GM06990 (cell line): Measurements from ENCODE around the gene RIPOR3.

Experiments used
- DNase-seq: peaks from one replicate; pipeline ENCODE4 v3.0.0-alpha.2; 2011; ENCODE audit not compliant: insufficient read length; ENCODE audit errors: extremely low read depth
- H3K27me3 ChIP-seq: replicated peaks from 2 replicates; pipeline ENCODE4 v1.6.0; 2011; ENCODE audit warnings: low read length; ENCODE audit not compliant: control insufficient read depth, insufficient read depth
- H3K36me3 ChIP-seq: 2 replicates; pipeline ENCODE4 v1.5.1; 2011; ENCODE audit warnings: low read length; ENCODE audit not compliant: control insufficient read depth, insufficient read depth
- H3K4me3 ChIP-seq: replicated peaks from 2 replicates; pipeline ENCODE4 v1.5.1; 2011; ENCODE audit warnings: low read depth, mild to moderate bottlenecking, control low read depth, low read length
- CTCF ChIP-seq: IDR thresholded peaks from 2 replicates; pipeline ENCODE4 v1.5.1; 2011; ENCODE audit warnings: low read length, control low read depth, mild to moderate bottlenecking, inconsistent platforms; ENCODE audit not compliant: insufficient read depth, poor library complexity, severe bottlenecking

RIPOR3 gene

GRCh38 chr20:50724851-50725723 is 33.7 kb upstream of the RIPOR3 start:
- Histone ChIP-seq H3K36me3 (no peaks in the 10 kb centered on the region), H3K4me3 (no peak overlapping the region), H3K27me3 (no peaks in the 10 kb centered on the region; the same call in 1 of the 2 replicates)
- TF ChIP-seq CTCF: no peak
- DNase-seq: no peak

GRCh38 chr20:50724112-50724725 is 32.9 kb upstream of the RIPOR3 start:
- no peak for DNase-seq
- TF ChIP-seq CTCF: no peak
- Histone ChIP-seq H3K36me3 (no peaks in the 10 kb centered on the region), H3K27me3 (no peaks in the 10 kb centered on the region; the same call in 1 of the 2 replicates), H3K4me3 (no peak overlapping the region)

GRCh38 chr20:50723672-50724071 is 32.3 kb upstream of the RIPOR3 start:
- Histone ChIP-seq H3K4me3 (no peak overlapping the region), H3K27me3 (no peaks in the 10 kb centered on the region; the same call in 1 of the 2 replicates), H3K36me3 (no peaks in the 10 kb centered on the region)
- TF ChIP-seq CTCF: no peak
- DNase-seq: no peak

- no peak for DNase-seq
- H3K36me3 ChIP-seq: no peaks in the 10 kb centered on the region
- H3K4me3 ChIP-seq: no peak overlapping the region
- H3K27me3 ChIP-seq: no peaks in the 10 kb centered on the region; the same call in 1 of the 2 replicates
- TF ChIP-seq CTCF: no peak
Observed at GRCh38 chr20:50722424-50723155, 31.2 kb upstream of the RIPOR3 start.

DNA sequence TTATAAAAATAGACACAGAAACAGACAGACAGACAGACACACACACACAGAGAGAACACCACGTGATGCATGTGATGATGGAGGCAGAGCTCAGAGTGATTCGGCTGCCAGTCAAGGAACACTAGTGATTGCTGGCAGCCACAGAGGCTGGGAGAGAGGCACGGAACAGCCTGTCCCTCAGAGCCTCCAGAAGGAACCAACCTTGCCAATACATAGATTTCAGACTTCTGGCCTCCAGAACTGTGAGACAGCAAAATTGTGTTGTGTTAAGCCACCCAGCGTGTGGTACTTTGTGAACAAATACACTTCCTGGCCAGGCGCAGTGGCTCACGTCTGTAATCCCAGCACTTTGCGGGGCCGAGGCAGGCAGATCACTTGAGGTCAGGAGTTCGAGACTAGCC is 30.5 kb upstream of the RIPOR3 start:
- no peak for TF ChIP-seq CTCF
- Histone ChIP-seq H3K36me3 (no peaks in the 10 kb centered on the region), H3K27me3 (no peaks in the 10 kb centered on the region; the same call in 1 of the 2 replicates), H3K4me3 (no peak overlapping the region)
- DNase-seq: no peak
